ENCODE results near the gene RFTN1.

RFTN1 gene

GRCh38 chr3:16484984-16485383 lies 28.5 kb downstream of the RFTN1 start:
- TF ChIP-seq CTCF (IDR thresholded peaks at IDR 0.05; ENCODE audit: extremely low read depth, missing control alignments), result no peak
- no peak for DNase-seq (ENCODE audit: low spot score)

GRCh38 chr3:16484216-16484615 lies 29.3 kb downstream of the RFTN1 start:
- DNase-seq (ENCODE audit: low spot score), result no peak

GRCh38 chr3:16482770-16483531 lies 30.5 kb downstream of the RFTN1 start:
- DNase-seq (ENCODE audit: low spot score), result peak; percentile 61
- TF ChIP-seq CTCF (IDR thresholded peaks at IDR 0.05; ENCODE audit: extremely low read depth, missing control alignments), result no peak

More at GRCh38 chr3:16484216-16484615, 29.3 kb downstream of the RFTN1 start:
- TF ChIP-seq CTCF (IDR thresholded peaks at IDR 0.05; ENCODE audit: extremely low read depth, missing control alignments), result no peak

GRCh38 chr3:16482194-16482769 lies 31.2 kb downstream of the RFTN1 start:
- no peak for DNase-seq (ENCODE audit: low spot score)
- no peak for TF ChIP-seq CTCF (IDR thresholded peaks at IDR 0.05; ENCODE audit: extremely low read depth, missing control alignments)

GRCh38 chr3:16481546-16481897 lies 32.0 kb downstream of the RFTN1 start:
- no peak for DNase-seq (ENCODE audit: low spot score)
- TF ChIP-seq CTCF (IDR thresholded peaks at IDR 0.05; ENCODE audit: extremely low read depth, missing control alignments), result no peak

- TF ChIP-seq CTCF (IDR thresholded peaks at IDR 0.05; ENCODE audit: extremely low read depth, missing control alignments), result no peak
- DNase-seq (ENCODE audit: low spot score), result no peak
These were observed 32.5 kb downstream of the RFTN1 start for GRCh38 chr3:16480861-16481545.

GRCh38 chr3:16478516-16478915 lies 35.0 kb downstream of the RFTN1 start:
- TF ChIP-seq CTCF (IDR thresholded peaks at IDR 0.05; ENCODE audit: extremely low read depth, missing control alignments), result no peak
- no peak for DNase-seq (ENCODE audit: low spot score)

Measured in GM20000 (cell line).